Measurements from ENCODE around the gene EARS2.

The EARS2 gene

GRCh38 chr16:23496821-23497542, 60.2 kb downstream of the EARS2 start:
- no peaks in the 10 kb centered on the region for H3K27me3 ChIP-seq (replicated peaks; ENCODE audit: insufficient read depth, low read length)
- TF ChIP-seq CTCF (IDR thresholded peaks at IDR 0.05; ENCODE audit: low read length) (no peak), EZH2 (optimal IDR thresholded peaks at IDR 0.05; ENCODE audit: low read depth, low read length) (no peak), EZH2phosphoT487 (IDR thresholded peaks at IDR 0.05; ENCODE audit: low read length) (no peak)
- no peaks in the 10 kb centered on the region for H3K4me1 ChIP-seq (ENCODE audit: low read length)
- no peak overlapping the region for H3K9ac ChIP-seq (ENCODE audit: low read length)
- H3K36me3 ChIP-seq (replicated peaks; ENCODE audit: insufficient read depth, low read length): peaks cover 4% of the 10 kb centered on the region; the same call in 1 of the 2 replicates
- no peak overlapping the region for H3K4me3 ChIP-seq (ENCODE audit: low read length)
- H4K20me1 ChIP-seq (ENCODE audit: insufficient read depth, low read length): peaks cover 29% of the 10 kb centered on the region
- H3K27ac ChIP-seq (ENCODE audit: low read length): no peak overlapping the region
- H3K9me3 ChIP-seq (replicated peaks; ENCODE audit: insufficient read depth, low read length): no peaks in the 10 kb centered on the region
- no peak overlapping the region for H3K4me2 ChIP-seq (ENCODE audit: low read depth, low read length)
- H3K9me2 ChIP-seq (replicated peaks; ENCODE audit: insufficient read depth, low read length): no peaks in the 10 kb centered on the region
- no peak for DNase-seq
- no peaks in the 10 kb centered on the region for H3F3A ChIP-seq (ENCODE audit: insufficient read depth, low read length)
- H3K79me2 ChIP-seq (ENCODE audit: low read length): peaks cover 82% of the 10 kb centered on the region
- no peak overlapping the region for H2AFZ ChIP-seq (ENCODE audit: low read length)

DNA sequence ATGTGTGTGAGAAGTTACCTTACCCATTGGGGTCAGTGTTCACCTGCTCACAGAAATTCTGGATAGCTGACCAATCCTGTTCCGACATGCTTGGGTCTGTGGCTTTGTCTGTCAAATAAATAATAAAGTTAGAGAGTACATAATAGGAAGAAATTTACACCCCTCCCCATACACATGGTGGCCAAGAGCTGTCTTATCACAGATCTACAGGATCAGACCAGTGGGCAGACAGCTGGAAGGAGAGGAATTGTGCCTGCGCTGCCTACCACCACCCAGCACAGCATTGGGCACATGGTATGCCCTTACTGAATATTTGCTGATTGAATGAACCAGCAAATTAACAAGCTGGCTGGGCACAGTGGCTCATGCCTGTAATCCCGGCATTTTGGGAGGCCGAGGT, 61.5 kb downstream of the EARS2 start:
- H3K9me2 ChIP-seq (replicated peaks; ENCODE audit: insufficient read depth, low read length): no peaks in the 10 kb centered on the region
- H3F3A ChIP-seq (ENCODE audit: insufficient read depth, low read length): no peaks in the 10 kb centered on the region
- no peak overlapping the region for H2AFZ ChIP-seq (ENCODE audit: low read length)
- H3K4me2 ChIP-seq (ENCODE audit: low read depth, low read length): no peak overlapping the region
- no peak overlapping the region for H3K27ac ChIP-seq (ENCODE audit: low read length)
- no peaks in the 10 kb centered on the region for H3K9me3 ChIP-seq (replicated peaks; ENCODE audit: insufficient read depth, low read length)
- no peak for DNase-seq
- TF ChIP-seq CTCF (IDR thresholded peaks at IDR 0.05; ENCODE audit: low read length): no peak
- no peak for TF ChIP-seq EZH2 (optimal IDR thresholded peaks at IDR 0.05; ENCODE audit: low read depth, low read length)
- TF ChIP-seq EZH2phosphoT487 (IDR thresholded peaks at IDR 0.05; ENCODE audit: low read length): no peak
- H3K4me1 ChIP-seq (ENCODE audit: low read length): no peaks in the 10 kb centered on the region
- H3K36me3 ChIP-seq (replicated peaks; ENCODE audit: insufficient read depth, low read length): peaks cover 4% of the 10 kb centered on the region; the same call in 1 of the 2 replicates
- H4K20me1 ChIP-seq (ENCODE audit: insufficient read depth, low read length): peaks cover 21% of the 10 kb centered on the region
- H3K4me3 ChIP-seq (ENCODE audit: low read length): no peak overlapping the region
- no peaks in the 10 kb centered on the region for H3K27me3 ChIP-seq (replicated peaks; ENCODE audit: insufficient read depth, low read length)
- H3K9ac ChIP-seq (ENCODE audit: low read length): no peak overlapping the region
- H3K79me2 ChIP-seq (ENCODE audit: low read length): peaks cover 69% of the 10 kb centered on the region

DNA sequence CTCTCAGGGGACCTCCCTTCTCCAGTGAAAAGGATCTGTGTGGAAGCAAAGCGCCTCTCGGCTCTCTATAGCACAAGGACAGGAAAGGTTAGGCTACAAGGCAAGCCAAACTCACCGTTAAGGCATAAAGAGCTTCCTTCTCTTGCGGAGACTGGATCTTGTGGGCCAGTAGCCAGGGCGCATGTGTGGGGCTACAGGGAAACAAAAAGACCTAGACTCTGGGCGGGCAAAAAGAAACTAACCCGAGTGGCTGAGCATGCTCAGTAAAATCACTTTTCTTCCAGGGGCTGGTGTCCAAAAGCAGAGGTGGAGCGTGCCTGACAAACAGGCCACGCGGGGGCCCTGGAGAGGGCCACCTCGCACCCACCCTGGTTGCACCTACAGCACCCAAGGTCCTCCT, 63.0 kb downstream of the EARS2 start:
- Histone ChIP-seq H3K79me2 (ENCODE audit: low read length) (peaks cover 54% of the 10 kb centered on the region), H3K27ac (ENCODE audit: low read length) (no peak overlapping the region)

More for the DNA sequence above, 63.0 kb downstream of the EARS2 start:
- no peaks in the 10 kb centered on the region for H3K9me3 ChIP-seq (replicated peaks; ENCODE audit: insufficient read depth, low read length)
- H3K4me1 ChIP-seq (ENCODE audit: low read length): no peaks in the 10 kb centered on the region
- H2AFZ ChIP-seq (ENCODE audit: low read length): no peak overlapping the region
- H3K27me3 ChIP-seq (replicated peaks; ENCODE audit: insufficient read depth, low read length): no peaks in the 10 kb centered on the region
- H4K20me1 ChIP-seq (ENCODE audit: insufficient read depth, low read length): peaks cover 7% of the 10 kb centered on the region; the same call in 1 of the 2 replicates
- H3K4me2 ChIP-seq (ENCODE audit: low read depth, low read length): no peak overlapping the region
- H3F3A ChIP-seq (ENCODE audit: insufficient read depth, low read length): no peaks in the 10 kb centered on the region
- DNase-seq: no peak
- H3K36me3 ChIP-seq (replicated peaks; ENCODE audit: insufficient read depth, low read length): peaks cover 4% of the 10 kb centered on the region; the same call in 1 of the 2 replicates
- no peak overlapping the region for H3K9ac ChIP-seq (ENCODE audit: low read length)
- no peaks in the 10 kb centered on the region for H3K9me2 ChIP-seq (replicated peaks; ENCODE audit: insufficient read depth, low read length)
- TF ChIP-seq CTCF (IDR thresholded peaks at IDR 0.05; ENCODE audit: low read length) (no peak), EZH2 (optimal IDR thresholded peaks at IDR 0.05; ENCODE audit: low read depth, low read length) (no peak), EZH2phosphoT487 (IDR thresholded peaks at IDR 0.05; ENCODE audit: low read length) (no peak)
- no peak overlapping the region for H3K4me3 ChIP-seq (ENCODE audit: low read length)
